GM12801 (cell line): Measurements from ENCODE around the gene PHLDA2.

Experiments used
- TF ChIP-seq, protein P1 (sequence below): IDR thresholded peaks from one replicate; pipeline ENCODE4 v1.5.1; 2011; ENCODE audit warnings: control low read depth; ENCODE audit not compliant: insufficient read length; ENCODE audit errors: extremely low read depth

PHLDA2 gene

DNA sequence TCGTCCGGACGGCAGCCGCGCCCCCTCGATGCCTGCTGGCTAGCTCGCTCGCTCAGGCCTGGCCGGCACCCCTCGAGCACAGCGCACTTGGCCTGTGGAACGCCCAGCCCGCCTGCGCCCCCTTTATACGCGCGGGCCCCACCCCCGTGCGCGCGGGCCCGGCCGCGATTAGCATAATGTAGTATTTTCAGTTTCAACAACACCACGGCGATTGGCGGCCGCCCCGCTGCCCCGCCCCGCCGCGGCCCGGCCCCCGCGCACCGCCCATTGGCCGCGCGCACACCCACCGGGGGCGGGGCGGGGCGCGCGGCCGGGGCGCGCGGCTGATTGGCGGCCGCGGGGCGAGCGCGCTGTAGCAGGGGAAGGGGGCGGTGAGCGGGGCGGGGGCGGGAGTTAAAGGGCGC, 43.5 kb downstream of the PHLDA2 start, which contains the start of gene CDKN1C:
Gene CDKN1C, minus strand, starts transcription at position 98 of the 404 bp plus-strand sequence. CDS start 319 bp downstream, outside the sequence.
- TF ChIP-seq, protein P1, sequence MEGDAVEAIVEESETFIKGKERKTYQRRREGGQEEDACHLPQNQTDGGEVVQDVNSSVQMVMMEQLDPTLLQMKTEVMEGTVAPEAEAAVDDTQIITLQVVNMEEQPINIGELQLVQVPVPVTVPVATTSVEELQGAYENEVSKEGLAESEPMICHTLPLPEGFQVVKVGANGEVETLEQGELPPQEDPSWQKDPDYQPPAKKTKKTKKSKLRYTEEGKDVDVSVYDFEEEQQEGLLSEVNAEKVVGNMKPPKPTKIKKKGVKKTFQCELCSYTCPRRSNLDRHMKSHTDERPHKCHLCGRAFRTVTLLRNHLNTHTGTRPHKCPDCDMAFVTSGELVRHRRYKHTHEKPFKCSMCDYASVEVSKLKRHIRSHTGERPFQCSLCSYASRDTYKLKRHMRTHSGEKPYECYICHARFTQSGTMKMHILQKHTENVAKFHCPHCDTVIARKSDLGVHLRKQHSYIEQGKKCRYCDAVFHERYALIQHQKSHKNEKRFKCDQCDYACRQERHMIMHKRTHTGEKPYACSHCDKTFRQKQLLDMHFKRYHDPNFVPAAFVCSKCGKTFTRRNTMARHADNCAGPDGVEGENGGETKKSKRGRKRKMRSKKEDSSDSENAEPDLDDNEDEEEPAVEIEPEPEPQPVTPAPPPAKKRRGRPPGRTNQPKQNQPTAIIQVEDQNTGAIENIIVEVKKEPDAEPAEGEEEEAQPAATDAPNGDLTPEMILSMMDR, result no peak

DNA sequence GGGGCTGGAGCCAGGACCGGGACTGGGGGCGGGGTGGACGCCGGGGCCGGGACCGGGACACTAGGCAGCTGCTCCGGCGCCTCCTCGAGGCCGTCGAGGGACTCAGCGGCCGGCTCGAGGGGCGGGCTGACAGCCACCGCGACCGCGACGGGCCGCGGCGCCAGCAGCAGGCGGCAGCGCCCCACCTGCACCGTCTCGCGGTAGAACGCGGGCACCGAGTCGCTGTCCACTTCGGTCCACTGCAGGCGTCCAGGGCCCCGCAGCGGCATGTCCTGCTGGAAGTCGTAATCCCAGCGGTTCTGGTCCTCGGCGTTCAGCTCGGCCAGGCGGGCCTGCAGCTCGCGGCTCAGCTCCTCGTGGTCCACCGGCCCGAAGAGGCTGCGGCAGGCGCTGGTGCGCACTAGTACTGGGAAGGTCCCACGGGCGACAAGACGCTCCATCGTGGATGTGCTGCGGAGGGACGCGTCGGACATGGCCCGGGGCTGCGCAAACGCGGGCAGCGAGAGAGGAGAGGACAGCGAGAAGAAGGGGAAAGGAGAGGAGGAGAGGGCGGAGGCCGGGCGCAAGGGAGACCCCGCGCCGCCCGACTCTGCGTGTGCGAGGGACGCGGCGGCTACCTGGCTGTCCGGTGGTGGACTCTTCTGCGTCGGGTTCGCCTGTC, 44.1 kb downstream of the PHLDA2 start:
- TF ChIP-seq, protein P1, result no peak

DNA sequence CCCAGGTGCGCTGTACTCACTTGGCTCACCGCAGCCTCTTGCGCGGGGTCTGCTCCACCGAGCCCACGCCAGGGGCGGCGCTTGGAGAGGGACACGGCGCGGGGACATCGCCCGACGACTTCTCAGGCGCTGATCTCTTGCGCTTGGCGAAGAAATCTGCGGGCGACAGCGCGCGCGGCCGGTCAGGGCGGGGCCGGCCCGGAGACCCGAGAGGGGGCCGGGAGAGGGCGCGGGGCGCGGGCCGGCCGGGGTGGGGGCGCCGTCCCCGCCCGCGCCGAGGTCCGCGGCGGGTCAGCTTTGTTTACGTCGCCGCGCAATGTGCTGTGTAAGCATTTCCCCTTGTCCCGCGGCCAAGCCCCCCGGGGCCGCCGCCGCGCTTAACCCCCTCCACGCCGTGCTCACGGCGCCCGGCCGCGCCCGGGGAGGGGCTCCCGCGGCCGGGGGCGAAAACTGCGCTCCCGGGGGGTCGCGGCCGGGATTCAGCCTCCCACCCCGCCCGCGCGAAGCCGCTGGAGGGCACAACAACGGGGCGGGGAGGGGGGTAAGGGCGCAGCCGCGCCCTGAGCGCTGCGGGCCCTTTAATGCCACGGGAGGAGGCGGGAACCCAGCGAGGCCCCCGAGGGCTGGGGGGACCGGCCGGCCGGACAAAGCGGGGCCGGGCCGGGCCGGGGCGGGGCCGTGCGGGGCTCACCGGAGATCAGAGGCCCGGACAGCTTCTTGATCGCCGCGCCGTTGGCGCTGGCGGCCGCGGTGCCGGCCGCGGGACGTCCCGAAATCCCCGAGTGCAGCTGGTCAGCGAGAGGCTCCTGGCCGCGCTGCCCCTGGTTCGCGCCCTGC, 45.0 kb downstream of the PHLDA2 start:
- TF ChIP-seq, protein P1, result no peak

DNA sequence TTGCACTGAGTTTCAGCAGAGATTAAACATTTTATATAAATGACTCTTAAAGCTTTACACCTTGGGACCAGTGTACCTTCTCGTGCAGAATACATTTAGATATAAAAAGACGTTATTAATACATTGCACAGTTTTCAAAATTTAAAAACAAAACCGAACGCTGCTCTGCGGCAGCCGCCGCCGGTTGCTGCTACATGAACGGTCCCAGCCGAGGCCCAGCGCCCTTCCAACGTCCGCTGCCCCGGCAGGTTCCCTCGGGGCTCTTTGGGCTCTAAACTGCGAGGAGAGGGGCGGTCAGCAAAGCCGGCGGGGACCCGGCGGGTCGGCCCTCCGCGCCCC, 45.6 kb downstream of the PHLDA2 start:
- TF ChIP-seq, protein P1, result no peak

DNA sequence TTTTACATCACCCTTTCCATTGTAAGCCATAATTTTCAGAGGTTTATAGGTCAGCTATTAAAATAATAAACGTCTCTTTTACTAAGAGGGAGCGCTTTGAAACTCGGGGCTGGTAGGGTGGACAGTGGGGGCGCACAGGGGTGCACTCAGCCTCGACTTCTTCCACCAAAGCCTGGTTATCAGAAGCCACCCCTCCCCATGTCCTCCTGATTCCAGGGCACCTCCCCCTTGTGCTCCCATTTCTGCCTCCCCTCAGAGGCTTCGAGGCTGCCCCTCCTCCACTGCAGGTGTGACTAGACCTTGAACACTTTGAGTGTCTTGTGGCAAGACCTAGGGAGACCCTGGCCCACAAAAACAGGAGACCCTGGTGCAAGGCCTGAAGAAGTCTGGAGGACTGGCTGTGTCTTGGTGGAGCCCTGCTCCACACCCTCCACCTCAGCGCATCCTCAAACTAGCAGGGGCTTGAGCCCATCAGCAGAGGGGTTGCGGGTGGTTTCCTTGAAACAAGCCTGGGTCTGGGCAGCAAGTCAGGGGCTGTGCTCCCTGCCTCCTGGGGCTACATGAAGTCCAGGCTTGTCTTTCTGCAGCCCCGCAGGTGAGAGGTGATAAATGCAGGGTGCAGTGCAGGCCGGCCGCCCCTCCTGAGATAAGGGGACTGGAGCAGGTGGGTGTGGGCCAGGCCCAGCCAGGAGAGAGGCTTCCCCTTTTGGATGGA, 46.7 kb downstream of the PHLDA2 start:
- TF ChIP-seq, protein P1, result no peak

DNA sequence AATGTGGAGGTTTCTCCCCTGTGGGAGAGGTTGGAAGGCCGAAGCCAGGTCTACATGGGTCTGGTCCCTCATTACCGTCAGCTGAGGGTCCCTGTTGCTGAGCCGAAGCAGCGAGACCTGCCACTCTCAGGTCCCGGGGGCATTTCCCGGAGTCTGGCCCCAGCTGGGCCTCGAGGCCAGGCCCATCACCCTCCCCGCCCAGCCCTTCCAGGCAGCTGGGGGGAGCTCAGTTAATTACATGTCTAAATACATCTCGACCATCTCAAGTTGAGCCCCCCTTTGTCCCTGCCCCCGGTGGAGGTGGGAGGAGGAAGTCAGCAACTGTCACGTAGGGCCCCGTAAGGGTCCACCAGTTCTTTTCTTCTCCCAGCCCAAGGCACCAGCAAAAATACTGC, 47.2 kb downstream of the PHLDA2 start:
- TF ChIP-seq, protein P1, result no peak
